NCI-H2227 (cell line): ENCODE data around the gene CABCOCO1.

Experiments used
- DNase-seq: peaks from one replicate; lab custom pipeline; 2025; ENCODE audit not compliant: unreplicated experiment; lab: John Stamatoyannopoulos, UW

CABCOCO1 gene

GRCh38 chr10:61662794-61663259 is at the start of gene CABCOCO1:
TSS of gene CABCOCO1 (plus strand) at chr10:61662929. CDS start at chr10:61662973, 44 bp downstream.
- DNase-seq, result peak; percentile 87

DNA sequence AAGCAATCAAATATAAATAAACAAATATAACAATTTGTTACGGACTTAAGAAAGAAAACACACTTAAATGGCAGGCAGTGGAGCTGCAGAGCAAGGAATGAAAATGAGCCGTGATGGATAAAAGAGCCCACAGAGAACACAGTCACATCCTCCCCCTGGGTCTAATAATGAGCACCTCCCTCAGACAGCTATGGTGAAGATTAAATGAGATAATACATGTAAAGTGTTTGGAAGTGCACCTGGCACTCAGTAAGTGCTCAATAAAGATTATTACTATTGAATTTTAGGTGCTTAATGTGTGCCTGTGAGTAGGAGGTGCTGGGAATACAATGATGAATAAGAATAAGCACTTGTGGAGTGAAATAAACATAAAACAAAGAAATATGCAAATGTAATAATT is 49.1 kb upstream of the CABCOCO1 start:
- no peak for DNase-seq

GRCh38 chr10:61616611-61617010 is 46.1 kb upstream of the CABCOCO1 start:
- DNase-seq, result no peak

- DNase-seq, result no peak
These were observed 45.5 kb upstream of the CABCOCO1 start for GRCh38 chr10:61617180-61617579.

- DNase-seq, result no peak
These were observed 45.1 kb upstream of the CABCOCO1 start for GRCh38 chr10:61617586-61617985.

- DNase-seq, result peak; percentile 58
These were observed 44.3 kb upstream of the CABCOCO1 start for GRCh38 chr10:61618388-61618961.

GRCh38 chr10:61620506-61620905 is 42.2 kb upstream of the CABCOCO1 start:
- no peak for DNase-seq

DNA sequence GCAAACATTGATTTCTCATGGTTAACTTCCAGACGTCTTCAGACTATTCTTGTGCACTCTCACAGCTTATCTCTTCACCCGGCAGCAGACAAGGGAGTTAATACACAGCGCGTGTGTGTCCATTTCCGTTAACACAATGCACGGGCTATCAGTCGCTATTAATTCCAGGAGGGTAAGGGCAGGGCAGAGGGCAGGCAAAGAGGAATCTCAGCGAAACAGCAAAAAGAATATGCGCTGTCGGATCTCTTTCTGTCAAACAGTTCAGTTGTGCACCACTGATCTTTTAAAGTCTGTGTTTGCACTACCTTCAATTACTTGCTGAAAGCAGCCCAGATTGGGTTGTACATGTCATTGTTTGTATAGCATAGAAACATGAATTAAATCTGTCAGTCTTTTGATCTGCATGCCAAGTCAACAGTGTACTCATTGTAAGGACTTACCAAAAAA is 41.1 kb upstream of the CABCOCO1 start:
- DNase-seq, result peak; percentile 81

- no peak for DNase-seq
These were observed 39.6 kb upstream of the CABCOCO1 start for GRCh38 chr10:61623161-61623560.

DNA sequence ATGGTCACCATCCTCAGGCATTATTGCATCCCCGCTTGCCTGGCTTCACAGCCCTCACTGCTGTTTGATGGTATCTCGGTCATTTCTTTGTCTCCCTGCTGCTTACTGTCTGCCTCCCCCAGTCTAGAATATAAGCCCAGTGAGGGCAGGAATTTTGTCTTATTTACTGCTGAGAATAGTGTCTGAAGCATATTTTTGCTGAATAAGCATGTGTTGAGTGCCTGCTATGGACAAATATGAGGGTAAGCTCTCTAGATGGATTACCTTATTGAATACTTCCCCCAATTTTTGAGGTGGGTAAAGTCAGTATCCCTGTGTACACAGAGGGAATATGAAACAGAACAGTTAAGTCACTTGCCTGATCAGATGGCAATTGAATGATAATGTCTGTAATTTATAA is 36.5 kb upstream of the CABCOCO1 start:
- no peak for DNase-seq

- no peak for DNase-seq
These were observed 35.5 kb upstream of the CABCOCO1 start for GRCh38 chr10:61627266-61627665.

DNA sequence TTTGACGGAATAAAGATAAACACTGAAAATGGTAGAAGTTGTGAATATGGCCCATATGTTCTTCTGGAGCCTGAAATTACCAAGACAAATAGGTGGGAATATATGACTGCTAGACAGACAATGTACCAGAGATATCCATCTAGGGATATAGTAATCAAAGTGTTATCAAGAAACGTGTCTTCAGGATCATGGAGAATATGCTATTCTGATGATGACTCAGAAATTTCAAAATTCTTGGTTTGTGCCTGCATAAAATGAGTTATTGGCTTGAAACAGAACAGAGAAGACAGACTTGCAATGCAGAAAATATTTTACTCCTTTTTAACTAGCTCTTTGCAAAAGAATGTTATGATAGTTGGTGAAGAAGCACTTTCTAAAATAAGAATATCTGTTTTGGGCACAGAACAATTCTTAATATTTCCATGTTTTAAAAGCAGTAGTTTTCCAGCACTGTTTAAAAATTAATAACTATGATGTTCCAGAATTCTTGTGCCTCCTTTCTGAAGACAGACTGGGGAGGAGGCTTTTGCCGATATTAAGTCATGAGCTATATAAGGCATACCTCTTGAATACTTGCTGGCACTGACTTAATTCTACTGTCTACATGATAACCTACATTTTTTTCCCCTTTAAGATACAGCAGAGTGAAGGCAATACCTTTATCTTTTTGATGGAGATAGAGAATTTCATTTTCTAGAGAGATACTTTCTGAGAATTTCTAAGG is 34.4 kb upstream of the CABCOCO1 start:
- no peak for DNase-seq

GRCh38 chr10:61628875-61629513 is 33.7 kb upstream of the CABCOCO1 start:
- no peak for DNase-seq

- DNase-seq, result no peak
These were observed 33.2 kb upstream of the CABCOCO1 start for GRCh38 chr10:61629576-61629975.

DNA sequence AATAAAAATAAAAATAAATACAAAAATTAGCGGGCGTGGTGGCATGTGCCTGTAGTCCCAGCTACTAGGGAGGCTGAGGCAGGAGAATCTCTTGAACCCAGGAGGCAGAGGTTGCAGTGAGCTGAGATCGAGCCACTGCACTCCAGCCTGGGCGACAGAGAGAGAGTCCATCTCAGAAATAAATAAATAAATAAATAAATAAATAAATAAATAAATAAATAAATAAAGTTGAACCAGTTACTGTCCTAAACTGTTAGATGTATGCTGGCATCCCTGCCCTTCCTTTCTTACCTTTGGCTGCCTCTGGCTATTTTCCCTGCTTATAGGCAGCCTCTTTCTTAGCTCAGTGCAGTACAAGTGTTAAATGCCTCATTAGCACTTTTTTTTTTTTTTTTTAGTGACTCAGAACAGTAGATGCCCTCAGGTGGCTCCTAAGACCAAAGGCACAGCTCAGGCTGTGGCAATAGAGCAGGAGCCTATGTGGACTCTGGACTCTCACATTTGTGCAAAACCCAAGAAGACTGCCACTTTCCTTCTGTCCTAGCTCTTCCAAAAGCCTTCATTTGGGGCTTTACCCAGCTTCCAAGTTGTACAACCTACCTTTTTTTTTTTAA is 30.6 kb upstream of the CABCOCO1 start:
- no peak for DNase-seq

- DNase-seq, result no peak
These were observed 29.1 kb upstream of the CABCOCO1 start for GRCh38 chr10:61633665-61634064.

DNA sequence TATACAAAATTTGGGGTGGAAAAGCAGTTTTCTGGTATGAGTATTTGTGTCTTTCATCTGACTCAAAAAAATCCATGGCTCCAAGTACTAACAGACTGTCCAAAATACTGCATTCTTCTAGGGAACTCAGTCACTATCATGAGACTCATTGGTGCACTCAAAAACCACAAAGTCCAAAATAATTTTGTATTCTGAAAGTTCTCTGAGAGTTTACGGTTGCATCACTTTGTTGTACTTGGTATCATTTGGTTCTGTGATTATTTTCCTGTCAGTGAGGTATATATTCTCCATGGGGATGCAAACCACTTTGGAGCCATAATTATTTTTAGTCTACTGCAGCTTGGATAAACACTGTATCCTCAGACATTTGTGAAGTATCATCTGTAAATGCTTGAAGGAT is 28.0 kb upstream of the CABCOCO1 start:
- DNase-seq, result no peak

- no peak for DNase-seq
These were observed 27.3 kb upstream of the CABCOCO1 start for GRCh38 chr10:61635471-61635870.

DNA sequence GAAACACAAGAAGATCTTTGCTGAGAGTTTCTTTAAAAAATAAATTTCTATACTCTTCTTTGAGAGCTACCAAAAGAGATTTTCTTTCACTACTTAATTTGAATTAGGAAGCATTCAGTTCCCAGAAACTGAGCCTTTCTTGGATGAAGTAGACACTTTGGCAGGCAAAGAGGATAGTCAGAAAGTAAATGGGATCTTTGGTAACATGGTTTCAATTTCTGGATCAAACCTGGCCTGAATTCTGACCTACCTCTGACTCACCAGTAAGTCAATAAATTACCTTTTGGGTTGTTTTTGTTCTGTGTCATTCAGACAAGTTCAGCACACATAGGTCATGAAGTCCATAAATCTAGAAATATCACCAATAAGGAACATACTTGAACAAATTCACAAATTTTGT is 26.8 kb upstream of the CABCOCO1 start:
- DNase-seq, result no peak

DNA sequence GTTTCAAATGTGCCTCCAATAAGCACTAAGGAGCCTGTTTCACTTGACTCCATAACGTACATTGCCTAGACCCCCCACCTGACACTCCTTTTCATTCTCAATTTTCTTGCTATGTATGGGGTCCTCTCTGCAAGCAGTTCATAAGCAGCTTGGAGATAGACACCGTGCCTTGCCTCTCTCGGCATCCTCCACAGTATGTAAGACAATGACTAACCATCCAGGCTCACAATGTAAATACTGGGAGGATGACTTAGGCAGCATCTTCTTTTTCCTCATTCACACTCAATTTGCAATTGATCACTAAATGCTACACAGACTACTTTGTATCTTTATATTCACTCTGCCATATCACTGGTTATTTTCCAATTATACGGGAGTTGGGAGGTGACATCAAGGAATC is 22.8 kb upstream of the CABCOCO1 start:
- no peak for DNase-seq

- DNase-seq, result no peak
These were observed 21.9 kb upstream of the CABCOCO1 start for GRCh38 chr10:61640856-61641255.

DNA sequence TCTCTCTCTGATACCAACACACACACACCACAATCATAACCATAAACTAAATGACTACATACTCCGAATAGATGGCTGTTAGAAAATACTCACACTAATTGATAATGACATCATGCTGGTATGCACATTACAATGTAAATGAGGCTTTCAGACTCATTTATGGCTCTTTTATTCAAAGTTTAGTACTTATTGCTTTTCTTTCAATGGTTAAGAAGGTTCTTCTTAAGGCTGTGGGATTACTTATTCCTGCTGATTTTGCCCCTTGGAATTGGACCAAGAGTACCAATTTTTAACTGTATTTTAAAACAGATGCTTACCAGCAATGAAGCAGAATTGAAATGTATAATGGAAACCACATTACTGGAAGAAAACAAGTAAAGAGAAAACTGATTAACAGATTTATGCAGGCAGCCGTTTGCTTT is 20.6 kb upstream of the CABCOCO1 start:
- DNase-seq, result no peak
